IPS-18a (cell line): Measurements from ENCODE around the gene ANKRD18A.
"Not testable (repeated sequence)": the region's sequence is repeated elsewhere in the genome, so short reads cannot be mapped to it uniquely, and the experiment has no call there.

Experiments
- H3K27ac ChIP-seq: one replicate; pipeline ENCODE4 v1.5.1; 2013; ENCODE audit warnings: low read length
- H3K27me3 ChIP-seq: one replicate; pipeline ENCODE4 v1.6.1; 2013; ENCODE audit warnings: mild to moderate bottlenecking, low read length; ENCODE audit not compliant: control insufficient read depth, insufficient read depth
- H3K36me3 ChIP-seq: one replicate; pipeline ENCODE4 v1.6.1; 2013; ENCODE audit warnings: low read depth, low read length; ENCODE audit not compliant: control insufficient read depth
- H3K4me1 ChIP-seq: one replicate; pipeline ENCODE4 v1.6.1; 2013; ENCODE audit warnings: low read depth, low read length; ENCODE audit not compliant: control insufficient read depth
- H3K4me3 ChIP-seq: one replicate; pipeline ENCODE4 v1.5.1; 2013; ENCODE audit warnings: low read length
- H3K9ac ChIP-seq: one replicate; pipeline ENCODE4 v1.6.1; 2013; ENCODE audit warnings: mild to moderate bottlenecking, low read length, moderate library complexity
- H3K9me3 ChIP-seq: one replicate; pipeline ENCODE4 v1.6.1; 2013; ENCODE audit warnings: low read depth, low read length; ENCODE audit not compliant: control insufficient read depth

The ANKRD18A gene

DNA sequence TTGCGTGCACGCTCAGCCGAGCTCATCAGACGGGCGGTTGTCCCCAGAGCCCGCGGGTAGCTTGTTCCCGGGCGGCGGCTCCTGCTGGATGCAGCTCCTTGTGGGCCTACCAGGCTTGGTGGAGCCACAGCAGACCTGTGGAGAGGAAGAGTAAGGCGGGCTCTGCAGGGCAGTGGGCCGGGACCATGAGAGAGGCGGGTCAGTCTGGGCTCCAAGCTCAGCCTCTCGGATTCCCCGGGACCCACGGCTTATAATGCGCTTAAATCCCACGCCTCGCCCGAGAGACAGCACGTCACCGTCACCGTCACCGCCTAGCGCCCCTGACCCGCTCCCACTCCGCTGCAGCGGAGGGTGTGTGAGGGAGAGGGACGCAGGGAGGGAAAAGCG lies 1.9 kb upstream of the ANKRD18A start:
- H3K9ac ChIP-seq = no peak overlapping the region
- H3K27me3 ChIP-seq = peaks cover 10% of the 10 kb centered on the region
- H3K36me3 ChIP-seq = no peaks in the 10 kb centered on the region
- H3K9me3 ChIP-seq = peaks cover 9% of the 10 kb centered on the region
- H3K4me1 ChIP-seq = peaks cover 4% of the 10 kb centered on the region
- H3K27ac ChIP-seq = no peak overlapping the region
- H3K4me3 ChIP-seq = no peak overlapping the region

DNA sequence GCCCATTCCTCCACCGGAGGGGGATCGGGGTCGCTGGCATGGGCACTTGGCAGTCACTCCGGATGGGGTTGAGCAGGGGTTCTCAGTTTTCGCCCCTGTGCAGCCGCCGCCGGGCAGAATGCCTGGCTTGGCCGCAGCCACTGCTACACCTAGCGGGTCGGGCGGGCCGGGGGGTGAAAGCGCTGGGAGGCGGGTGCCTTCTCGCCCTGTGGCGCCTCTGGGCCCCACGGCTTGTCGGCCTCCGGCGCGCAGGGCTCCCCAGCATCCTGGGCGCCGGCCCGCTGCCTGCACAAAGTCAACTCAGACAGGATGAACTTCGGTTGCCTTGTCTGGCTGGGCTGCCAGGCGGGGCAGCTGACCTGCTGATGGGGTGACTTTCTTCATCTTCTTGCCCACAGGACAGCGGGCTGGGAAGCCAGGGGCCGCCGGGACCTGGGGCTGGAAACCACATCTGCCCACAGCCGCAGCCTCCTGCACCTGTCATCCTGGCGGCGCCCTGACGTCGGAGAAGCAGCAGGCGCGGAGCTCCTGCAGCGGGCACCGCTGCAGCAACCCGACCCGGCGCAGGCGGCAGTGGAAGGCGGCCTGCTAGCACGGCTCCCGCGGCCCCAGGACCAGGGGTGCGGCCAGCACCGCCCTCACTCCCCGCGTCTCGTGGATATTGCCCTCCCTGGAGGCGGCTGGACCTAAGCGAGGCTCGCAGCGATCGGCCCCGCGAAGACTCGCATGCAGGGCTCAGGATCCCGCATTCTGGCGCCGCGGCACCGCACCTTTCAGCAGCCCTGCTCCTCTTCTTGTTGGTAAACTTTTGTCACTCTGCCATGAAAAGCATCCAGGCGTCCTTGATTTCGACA lies 1.3 kb upstream of the ANKRD18A start:
- Histone ChIP-seq H3K36me3 (no peaks in the 10 kb centered on the region), H3K4me1 (peaks cover 4% of the 10 kb centered on the region), H3K4me3 (no peak overlapping the region), H3K9ac (no peak overlapping the region), H3K27me3 (peaks cover 7% of the 10 kb centered on the region), H3K27ac (no peak overlapping the region), H3K9me3 (peaks cover 9% of the 10 kb centered on the region)

GRCh38 chr9:38619556-38620447 lies 594 bp downstream of the ANKRD18A start:
- no peak overlapping the region for H3K27ac ChIP-seq
- H3K27me3 ChIP-seq = peaks cover 7% of the 10 kb centered on the region
- no peaks in the 10 kb centered on the region for H3K36me3 ChIP-seq
- peak overlapping the region; percentile 78 for H3K4me3 ChIP-seq
- H3K9me3 ChIP-seq = peaks cover 9% of the 10 kb centered on the region
- peaks cover 4% of the 10 kb centered on the region for H3K4me1 ChIP-seq
- H3K9ac ChIP-seq = peak overlapping the region; percentile 76

DNA sequence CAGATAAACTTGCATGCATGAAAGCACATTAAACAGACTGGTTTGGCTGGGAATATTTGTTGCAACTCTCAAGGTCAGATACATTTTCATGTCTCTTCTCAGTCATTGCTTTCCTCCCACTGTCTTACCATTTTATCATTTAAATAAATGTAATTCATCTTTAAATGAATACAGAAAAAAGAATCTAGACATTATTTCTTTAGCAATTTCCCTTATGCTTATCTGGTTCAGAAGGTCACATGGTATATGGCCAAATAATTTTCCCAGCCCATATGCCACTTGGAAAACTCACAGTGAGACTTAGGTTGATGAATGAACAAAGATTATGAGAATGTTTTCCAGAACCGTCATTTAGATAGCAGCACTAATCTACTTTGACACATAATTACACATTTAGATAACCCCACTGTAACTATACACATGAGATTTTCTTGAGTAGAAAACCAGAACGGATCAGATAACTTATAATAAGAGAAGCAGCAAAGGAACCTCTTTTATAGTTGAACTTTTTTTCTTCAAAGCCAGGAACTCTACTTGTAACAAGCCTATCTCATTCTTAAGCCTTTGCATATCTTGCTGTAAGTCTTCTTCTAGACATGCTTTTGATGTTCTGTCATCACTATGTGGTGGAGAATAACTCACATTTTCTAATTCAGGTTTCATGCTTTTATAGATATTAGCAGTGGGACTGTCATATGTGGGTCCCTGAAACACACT lies 22.2 kb downstream of the ANKRD18A start:
- not testable (repeated sequence) for H3K36me3 ChIP-seq, H3K9ac ChIP-seq, H3K4me1 ChIP-seq

DNA sequence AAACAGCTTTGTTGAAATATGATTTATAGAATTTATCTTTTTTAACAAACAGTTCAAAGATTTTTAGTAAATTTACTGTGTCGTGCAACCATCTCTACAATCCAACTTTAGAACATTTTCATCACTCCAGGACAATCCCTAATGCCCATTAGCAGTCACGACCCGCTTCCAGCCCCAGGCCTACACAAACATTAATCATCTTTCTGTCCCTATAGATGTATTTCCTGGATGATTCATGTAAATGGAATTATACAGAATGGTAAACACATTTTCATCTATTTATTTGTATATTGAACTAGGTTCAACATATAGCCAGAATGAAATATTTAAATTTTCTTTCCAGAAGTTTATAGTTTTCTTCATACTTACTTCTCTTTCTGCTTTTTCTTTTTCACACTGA lies 25.3 kb downstream of the ANKRD18A start:
- not testable (repeated sequence) for H3K4me3 ChIP-seq, H3K4me1 ChIP-seq, H3K9me3 ChIP-seq, H3K36me3 ChIP-seq, H3K9ac ChIP-seq, H3K27ac ChIP-seq, H3K27me3 ChIP-seq

More for the DNA sequence above, 22.2 kb downstream of the ANKRD18A start:
- not testable (repeated sequence) for H3K27ac ChIP-seq, H3K4me3 ChIP-seq, H3K9me3 ChIP-seq, H3K27me3 ChIP-seq

DNA sequence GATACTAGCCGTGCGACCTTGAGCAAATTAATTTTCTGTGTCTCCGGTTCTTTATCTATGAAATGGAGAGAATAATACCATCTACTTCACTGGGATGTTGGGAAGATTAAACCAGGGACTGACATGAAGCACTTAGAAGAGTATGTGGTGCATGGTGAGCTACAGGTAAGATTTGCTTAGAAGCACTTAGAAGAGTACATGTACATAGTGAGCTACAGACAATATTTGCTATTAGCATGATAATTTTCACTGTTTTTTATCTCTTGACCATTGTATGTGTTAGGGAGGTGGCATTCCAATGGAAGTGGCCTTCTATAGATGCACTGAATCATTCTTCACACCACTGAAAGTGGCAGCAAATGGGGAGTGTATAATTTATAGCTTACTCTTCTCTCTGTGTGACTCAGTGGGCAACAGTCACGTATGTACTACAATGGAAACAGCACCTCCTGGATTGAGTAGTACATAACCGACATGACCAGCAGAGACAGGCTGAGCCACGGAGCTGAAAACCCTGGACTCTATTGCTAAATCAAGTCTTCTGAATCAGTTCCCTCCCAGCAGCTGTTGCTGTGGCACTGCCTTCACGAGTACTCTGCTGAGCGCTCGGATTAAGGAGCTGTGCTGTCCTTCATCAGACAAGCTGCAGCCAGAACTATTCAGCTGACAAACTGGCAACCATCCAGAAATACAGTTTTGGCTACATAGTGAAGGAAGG lies 28.9 kb downstream of the ANKRD18A start:
- H3K9ac ChIP-seq = not testable (repeated sequence)

DNA sequence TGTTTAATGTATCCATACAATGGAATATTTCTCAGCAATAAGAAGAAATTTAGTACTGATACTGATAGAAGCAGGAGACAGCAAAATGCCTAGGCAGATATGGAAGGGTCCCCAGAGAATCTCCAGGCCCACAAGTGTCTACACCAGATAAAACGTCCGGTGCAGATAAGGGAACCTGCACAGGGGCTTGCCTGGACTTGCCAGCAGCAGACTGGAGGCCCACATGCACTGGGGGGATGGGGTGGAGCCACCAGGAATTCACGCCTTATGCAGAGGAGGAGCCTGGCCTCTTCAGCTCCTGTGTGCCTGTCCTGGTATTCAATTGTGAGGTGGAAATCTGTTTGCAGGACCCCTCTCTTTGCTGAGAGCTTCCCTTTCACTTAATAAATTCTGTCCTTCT lies 36.6 kb downstream of the ANKRD18A start:
- H3K9me3 ChIP-seq, H3K4me3 ChIP-seq, H3K36me3 ChIP-seq, H3K27ac ChIP-seq, H3K4me1 ChIP-seq, H3K27me3 ChIP-seq, H3K9ac ChIP-seq: not testable (repeated sequence)

More for the DNA sequence above, 28.9 kb downstream of the ANKRD18A start:
- H3K27ac ChIP-seq, H3K27me3 ChIP-seq, H3K36me3 ChIP-seq, H3K4me1 ChIP-seq, H3K4me3 ChIP-seq, H3K9me3 ChIP-seq: not testable (repeated sequence)

GRCh38 chr9:38580112-38580511 lies 40.3 kb downstream of the ANKRD18A start:
- not testable (repeated sequence) for H3K9ac ChIP-seq, H3K27ac ChIP-seq, H3K9me3 ChIP-seq, H3K36me3 ChIP-seq, H3K4me3 ChIP-seq, H3K4me1 ChIP-seq, H3K27me3 ChIP-seq

DNA sequence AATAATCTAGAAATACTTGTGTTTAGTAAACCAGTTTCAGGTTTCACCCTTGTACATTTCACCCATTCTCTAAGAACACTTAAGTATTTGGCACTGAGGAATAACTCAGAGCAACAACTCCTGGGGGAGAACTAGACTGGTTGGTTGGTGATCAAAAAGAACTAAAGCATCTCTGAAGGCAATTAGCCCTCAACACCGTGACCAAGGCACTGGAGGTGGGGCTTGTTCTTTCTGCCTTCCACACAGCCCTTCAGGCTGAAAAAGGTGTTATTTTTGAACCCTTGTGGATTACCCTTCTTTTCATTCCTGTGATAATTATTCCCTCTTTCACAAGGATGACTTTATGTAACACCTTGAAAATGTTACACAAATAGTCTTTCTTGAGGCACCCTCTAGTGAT lies 44.2 kb downstream of the ANKRD18A start:
- H3K9ac ChIP-seq, H3K27ac ChIP-seq, H3K9me3 ChIP-seq, H3K36me3 ChIP-seq, H3K4me1 ChIP-seq, H3K27me3 ChIP-seq, H3K4me3 ChIP-seq: not testable (repeated sequence)

DNA sequence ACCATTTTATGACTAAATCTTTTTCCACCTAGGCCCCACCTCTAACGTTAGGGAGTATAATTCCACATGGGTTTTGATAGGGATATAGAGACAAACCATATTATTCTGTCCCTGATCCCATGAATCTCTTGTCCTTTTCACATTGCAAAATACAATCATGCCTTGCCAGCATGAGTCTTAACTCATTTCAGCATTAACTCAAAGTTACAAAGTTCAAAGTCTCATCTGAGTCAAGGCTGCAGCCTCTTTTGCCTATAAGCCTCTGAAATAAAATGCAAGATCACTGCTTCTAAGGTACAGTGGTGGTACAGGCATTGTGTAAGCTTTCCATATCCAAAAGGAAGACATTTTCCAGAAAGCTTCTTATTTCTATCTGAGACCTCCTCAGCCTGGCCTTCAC lies 54.3 kb downstream of the ANKRD18A start:
- H3K9ac ChIP-seq, H3K4me3 ChIP-seq, H3K4me1 ChIP-seq, H3K27ac ChIP-seq, H3K9me3 ChIP-seq, H3K27me3 ChIP-seq, H3K36me3 ChIP-seq: not testable (repeated sequence)

DNA sequence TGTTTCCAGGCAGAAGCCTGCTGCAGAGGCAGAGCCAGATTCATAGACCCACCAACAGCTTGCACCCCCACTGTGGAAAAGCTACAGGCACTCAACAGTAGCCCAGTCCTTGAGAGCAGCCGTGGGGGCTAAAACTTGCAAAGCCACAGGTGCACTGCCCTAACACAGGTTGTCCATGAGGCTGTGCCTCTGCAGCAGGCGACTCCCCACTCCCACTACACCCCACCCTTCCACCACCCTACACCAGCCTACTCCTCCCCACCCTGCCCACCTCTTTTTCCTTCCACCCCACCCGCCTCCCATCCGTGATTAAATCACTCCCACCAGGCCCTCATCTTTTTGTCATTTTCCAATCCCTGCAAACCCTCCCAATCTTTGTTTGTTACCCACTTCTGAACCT lies 55.2 kb downstream of the ANKRD18A start:
- not testable (repeated sequence) for H3K9ac ChIP-seq, H3K9me3 ChIP-seq, H3K4me3 ChIP-seq, H3K36me3 ChIP-seq, H3K27me3 ChIP-seq, H3K4me1 ChIP-seq, H3K27ac ChIP-seq
